Muscle layer of duodenum (tissue), 2 donors: Measurements from ENCODE around the gene ALX1.

ENCODE experiments used
- H3K27ac ChIP-seq: one replicate; pipeline ENCODE4 v1.7.0; 2013; ENCODE audit warnings: mild to moderate bottlenecking, low read length
- H3K27me3 ChIP-seq: one replicate; pipeline ENCODE4 v1.7.0; 2013; ENCODE audit warnings: low read depth, mild to moderate bottlenecking, control low read depth, low read length
- H3K36me3 ChIP-seq, 2 donors: one replicate each; pipeline ENCODE4 v1.7.0; 2013; ENCODE audit warnings: low read length in 2 of 2, control low read depth in 1 of 2, mild to moderate bottlenecking in 1 of 2; ENCODE audit not compliant: insufficient read depth in 2 of 2, control insufficient read depth in 1 of 2
- H3K4me1 ChIP-seq, 2 donors: one replicate each; pipeline ENCODE4 v1.7.0; 2013; ENCODE audit warnings: low read length in 2 of 2, mild to moderate bottlenecking in 2 of 2, control low read depth in 1 of 2, moderate library complexity in 1 of 2; ENCODE audit not compliant: insufficient read depth in 2 of 2, control insufficient read depth in 1 of 2
- H3K4me3 ChIP-seq, 2 donors: one replicate each; pipeline ENCODE4 v1.7.0; 2013; ENCODE audit warnings: low read length in 2 of 2, low read depth in 1 of 2, mild to moderate bottlenecking in 1 of 2
- H3K9me3 ChIP-seq, 2 donors: one replicate each; pipeline ENCODE4 v1.7.0; 2013; ENCODE audit warnings: low read length in 2 of 2, control low read depth in 1 of 2, mild to moderate bottlenecking in 1 of 2; ENCODE audit not compliant: control insufficient read depth in 1 of 2
- donor health status: healthy.

Gene ALX1

GRCh38 chr12:85280165-85280983 is at the start of gene ALX1:
ALX1 (plus strand) TSS chr12:85280220; CDS start chr12:85280262, 42 bp downstream.
- Histone ChIP-seq H3K27me3 (peaks cover 75% of the 10 kb centered on the region), H3K4me3 (peak within 1 kb of the TSS; percentile 53 to 67), H3K27ac (no peak within 1 kb of the TSS)

GRCh38 chr12:85237327-85237726 is 42.7 kb upstream of the ALX1 start:
- Histone ChIP-seq H3K4me1 (no peaks in the 10 kb centered on the region), H3K27ac (no peak overlapping the region), H3K27me3 (no peaks in the 10 kb centered on the region), H3K36me3 (no peaks in the 10 kb centered on the region), H3K9me3 (no peaks in the 10 kb centered on the region), H3K4me3 (no peak overlapping the region)

More at GRCh38 chr12:85280165-85280983, at the start of gene ALX1:
- Histone ChIP-seq H3K9me3 (peaks cover 0 to 8% of the 10 kb centered on the region in 2 donors), H3K36me3 (no peaks in the 10 kb centered on the region), H3K4me1 (peaks cover 0 to 27% of the 10 kb centered on the region in 2 donors)

DNA sequence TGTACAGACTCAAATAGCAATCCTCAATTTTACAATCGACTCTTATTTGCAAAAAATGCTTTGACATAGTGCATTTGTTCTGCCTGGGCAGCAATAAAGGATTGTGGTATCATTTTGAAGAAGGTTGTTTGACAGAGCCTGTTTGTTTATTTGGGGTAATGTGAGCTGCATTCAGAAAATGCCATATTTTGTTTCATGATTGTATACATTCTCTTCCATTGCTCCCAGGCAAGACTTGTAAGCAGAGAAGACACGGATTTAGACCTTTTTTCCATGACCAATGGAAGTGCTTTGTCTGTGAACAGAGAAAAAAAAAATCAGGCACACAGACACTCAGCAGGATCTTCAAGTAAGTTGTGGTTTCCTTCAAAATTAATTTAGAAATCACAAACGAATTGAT is 35.5 kb upstream of the ALX1 start:
- no peaks in the 10 kb centered on the region for H3K27me3 ChIP-seq
- H3K27ac ChIP-seq = no peak overlapping the region
- no peaks in the 10 kb centered on the region for H3K4me1 ChIP-seq
- no peak overlapping the region for H3K4me3 ChIP-seq
- H3K36me3 ChIP-seq = no peaks in the 10 kb centered on the region
- no peaks in the 10 kb centered on the region for H3K9me3 ChIP-seq

DNA sequence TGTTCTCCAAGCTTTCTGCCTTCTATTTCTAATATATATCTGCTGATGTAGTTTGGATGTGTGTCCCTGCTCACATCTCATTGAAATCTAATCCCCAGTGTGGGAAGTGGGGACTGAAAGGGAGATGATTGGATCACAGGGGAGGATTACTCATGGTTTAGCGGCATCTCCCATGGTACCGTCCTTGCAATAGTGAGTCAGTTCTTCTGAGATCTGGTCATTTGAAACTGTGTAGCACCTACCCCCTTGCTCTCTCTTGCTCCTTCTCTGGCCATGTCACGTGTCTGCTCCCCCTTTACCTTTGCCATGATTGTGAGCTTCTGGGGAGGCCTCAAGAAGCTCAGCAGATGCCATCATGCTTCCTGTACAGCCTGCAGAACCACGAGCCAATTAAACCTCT is 26.2 kb upstream of the ALX1 start:
- H3K27ac ChIP-seq = no peak overlapping the region
- H3K27me3 ChIP-seq = no peaks in the 10 kb centered on the region
- no peaks in the 10 kb centered on the region for H3K36me3 ChIP-seq
- no peak overlapping the region for H3K4me3 ChIP-seq
- no peaks in the 10 kb centered on the region for H3K9me3 ChIP-seq
- H3K4me1 ChIP-seq = no peaks in the 10 kb centered on the region

DNA sequence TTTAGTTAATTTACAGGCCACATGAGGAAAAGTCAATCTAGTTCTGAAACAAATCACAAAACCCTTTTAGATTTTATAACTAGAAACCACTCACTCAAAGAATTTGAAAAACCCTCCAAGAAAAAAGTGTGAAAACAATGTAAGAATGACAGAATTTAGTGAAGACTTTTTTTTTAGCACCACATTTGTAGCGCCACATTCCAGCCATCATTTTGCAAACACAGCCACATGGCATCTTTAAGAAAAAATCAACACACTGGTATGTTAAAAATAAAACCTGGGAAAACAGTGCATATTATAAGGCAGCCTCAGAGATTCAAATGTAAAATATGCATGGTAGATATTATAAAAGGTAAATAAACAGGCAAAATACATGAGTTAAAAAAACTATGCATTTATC is 22.3 kb upstream of the ALX1 start:
- no peak overlapping the region for H3K27ac ChIP-seq
- H3K36me3 ChIP-seq = no peaks in the 10 kb centered on the region
- H3K9me3 ChIP-seq = no peaks in the 10 kb centered on the region
- H3K4me3 ChIP-seq = no peak overlapping the region
- no peaks in the 10 kb centered on the region for H3K27me3 ChIP-seq
- H3K4me1 ChIP-seq = no peaks in the 10 kb centered on the region

GRCh38 chr12:85260447-85260846 is 19.6 kb upstream of the ALX1 start:
- Histone ChIP-seq H3K27me3 (no peaks in the 10 kb centered on the region), H3K4me1 (no peaks in the 10 kb centered on the region), H3K36me3 (no peaks in the 10 kb centered on the region), H3K27ac (no peak overlapping the region), H3K9me3 (no peaks in the 10 kb centered on the region), H3K4me3 (no peak overlapping the region)

- Histone ChIP-seq H3K27me3 (no peaks in the 10 kb centered on the region), H3K27ac (no peak overlapping the region), H3K36me3 (no peaks in the 10 kb centered on the region), H3K4me1 (no peaks in the 10 kb centered on the region), H3K9me3 (no peaks in the 10 kb centered on the region), H3K4me3 (no peak overlapping the region)
Observed at GRCh38 chr12:85260896-85261295, 19.1 kb upstream of the ALX1 start.

GRCh38 chr12:85266356-85266755 is 13.7 kb upstream of the ALX1 start:
- Histone ChIP-seq H3K9me3 (no peaks in the 10 kb centered on the region), H3K4me3 (no peak overlapping the region), H3K27me3 (no peaks in the 10 kb centered on the region), H3K36me3 (no peaks in the 10 kb centered on the region), H3K4me1 (no peaks in the 10 kb centered on the region), H3K27ac (no peak overlapping the region)

DNA sequence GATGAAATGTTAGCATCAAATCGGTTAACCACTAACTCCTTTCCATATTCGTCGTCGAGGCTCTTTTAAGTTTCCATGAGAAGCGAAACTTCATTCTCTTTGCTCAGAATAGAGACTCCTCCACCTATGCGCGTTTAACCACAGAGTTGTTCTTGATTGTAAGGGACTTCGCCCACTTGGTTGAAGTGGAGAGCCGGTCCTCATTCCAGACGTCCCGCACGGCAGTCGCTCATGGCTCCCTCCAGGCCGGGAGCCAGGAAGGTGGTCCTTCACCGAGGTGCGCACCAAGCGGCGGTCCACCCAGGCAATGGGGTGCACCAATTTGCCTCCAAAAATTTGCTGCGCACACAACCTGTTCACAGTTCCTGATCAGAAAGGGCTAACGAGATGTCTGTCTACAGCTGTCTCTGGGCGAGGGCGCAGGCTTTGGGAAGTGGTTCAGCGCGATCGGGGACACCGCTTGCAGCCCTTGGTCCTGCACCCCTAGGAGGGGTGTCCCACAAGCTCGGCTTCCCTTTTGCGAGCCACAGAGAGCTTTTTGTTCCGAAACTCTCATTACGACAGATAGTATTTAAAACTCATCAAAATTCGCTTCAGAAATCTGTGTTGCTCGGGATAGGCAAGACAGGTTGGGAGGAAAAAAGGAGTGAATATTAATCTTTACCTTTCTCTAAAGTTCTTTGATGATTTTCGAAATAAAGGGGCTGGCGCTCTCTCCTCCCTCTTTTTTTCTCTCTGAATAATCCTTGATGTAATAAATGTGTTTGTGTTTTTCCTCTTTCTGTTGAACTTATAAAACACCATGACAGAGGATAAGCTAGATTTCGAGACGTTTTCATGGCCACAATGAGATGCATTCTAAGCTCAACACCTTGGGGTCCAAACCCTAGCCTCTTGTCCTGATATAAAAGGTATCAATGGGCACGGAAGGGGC is 6.4 kb upstream of the ALX1 start:
- peak overlapping the region in 1 of 2 donors; percentile 39 for H3K4me3 ChIP-seq
- H3K4me1 ChIP-seq = peaks cover 0 to 10% of the 10 kb centered on the region in 2 donors
- H3K36me3 ChIP-seq = no peaks in the 10 kb centered on the region
- peaks cover 38% of the 10 kb centered on the region for H3K27me3 ChIP-seq
- peaks cover 0 to 7% of the 10 kb centered on the region in 2 donors for H3K9me3 ChIP-seq
- H3K27ac ChIP-seq = no peak overlapping the region

DNA sequence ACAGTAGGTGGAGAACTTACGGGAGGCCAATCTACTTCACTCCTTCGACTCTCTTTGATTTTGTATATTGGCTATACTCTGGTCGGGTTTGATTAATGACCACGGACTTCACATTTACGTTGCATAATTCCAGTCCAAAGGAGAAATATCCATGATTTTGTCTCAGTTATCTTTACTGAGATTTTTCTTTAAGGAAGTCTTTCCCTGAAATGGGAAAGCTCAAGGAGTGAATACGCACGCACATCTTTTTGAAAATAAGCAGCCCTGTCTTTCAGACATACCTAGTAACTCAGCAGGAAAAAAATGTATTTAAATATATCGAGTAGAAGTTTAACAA is 5.7 kb upstream of the ALX1 start:
- H3K27me3 ChIP-seq = peaks cover 44% of the 10 kb centered on the region
- peaks cover 0 to 8% of the 10 kb centered on the region in 2 donors for H3K9me3 ChIP-seq
- H3K27ac ChIP-seq = no peak overlapping the region
- H3K4me1 ChIP-seq = peaks cover 0 to 16% of the 10 kb centered on the region in 2 donors
- no peak overlapping the region for H3K4me3 ChIP-seq
- no peaks in the 10 kb centered on the region for H3K36me3 ChIP-seq

GRCh38 chr12:85275374-85275773 is 4.6 kb upstream of the ALX1 start:
- Histone ChIP-seq H3K27me3 (peaks cover 55% of the 10 kb centered on the region), H3K4me3 (no peak overlapping the region), H3K9me3 (peaks cover 0 to 8% of the 10 kb centered on the region in 2 donors), H3K36me3 (no peaks in the 10 kb centered on the region), H3K4me1 (peaks cover 0 to 27% of the 10 kb centered on the region in 2 donors), H3K27ac (no peak overlapping the region)
